ENCODE measurements around the gene ZNF266.

Gene ZNF266

GRCh38 chr19:9435279-9436268 is at the start of gene ZNF266:
Gene ZNF266 (minus strand): TSS chr19:9435573. CDS start chr19:9420089, 15,484 bp downstream.
- peak; percentile 91 for DNase-seq (ENCODE audit: low spot score)

GRCh38 chr19:9485140-9485539 is 49.8 kb upstream of the ZNF266 start:
- DNase-seq (ENCODE audit: low spot score): no peak

GRCh38 chr19:9474975-9475374 is 39.6 kb upstream of the ZNF266 start:
- no peak for DNase-seq (ENCODE audit: low spot score)

GRCh38 chr19:9467161-9467560 is 31.8 kb upstream of the ZNF266 start:
- DNase-seq (ENCODE audit: low spot score): no peak

GRCh38 chr19:9461938-9462337 is 26.6 kb upstream of the ZNF266 start:
- DNase-seq (ENCODE audit: low spot score): no peak

GRCh38 chr19:9456018-9456689 is 20.8 kb upstream of the ZNF266 start:
- DNase-seq (ENCODE audit: low spot score): no peak

- DNase-seq (ENCODE audit: low spot score): no peak
Observed at GRCh38 chr19:9453953-9454352, 18.6 kb upstream of the ZNF266 start.

GRCh38 chr19:9445037-9445436 is 9.7 kb upstream of the ZNF266 start:
- no peak for DNase-seq (ENCODE audit: low spot score)

- no peak for DNase-seq (ENCODE audit: low spot score)
Observed at GRCh38 chr19:9436358-9436757, 985 bp upstream of the ZNF266 start.

GRCh38 chr19:9431475-9431874 is 3.9 kb downstream of the ZNF266 start:
- peak; percentile 63 for DNase-seq (ENCODE audit: low spot score)

- DNase-seq (ENCODE audit: low spot score): no peak
Observed at GRCh38 chr19:9430444-9430843, 4.9 kb downstream of the ZNF266 start.

GRCh38 chr19:9427941-9428340 is 7.4 kb downstream of the ZNF266 start:
- DNase-seq (ENCODE audit: low spot score): no peak

GRCh38 chr19:9413240-9413954 is 22.0 kb downstream of the ZNF266 start:
- DNase-seq (ENCODE audit: low spot score): no peak

GRCh38 chr19:9407827-9408226 is 27.5 kb downstream of the ZNF266 start:
- DNase-seq (ENCODE audit: low spot score): no peak

- no peak for DNase-seq (ENCODE audit: low spot score)
Observed at GRCh38 chr19:9406798-9407352, 28.5 kb downstream of the ZNF266 start.

- no peak for DNase-seq (ENCODE audit: low spot score)
Observed at GRCh38 chr19:9381361-9381785, 54.0 kb downstream of the ZNF266 start.

- no peak for DNase-seq (ENCODE audit: low spot score)
Observed at GRCh38 chr19:9370738-9371619, 64.4 kb downstream of the ZNF266 start.

- DNase-seq (ENCODE audit: low spot score): no peak
Observed at GRCh38 chr19:9362905-9363304, 72.5 kb downstream of the ZNF266 start, which contains the start of gene ZNF177. Gene ZNF177 (plus strand): TSS chr19:9363013. CDS start chr19:9378312, 15,299 bp downstream.
